ENCODE measurements around the gene SLC2A13. TPM values are rescaled to one million over a fixed set of nuclear protein-coding genes. Genes with fewer than 3 reads are reported as not detected.
A peak's percentile ranks its signal among the peaks of the same experiment; 100 is the strongest.

SLC2A13 gene
- total and polyA plus RNA-seq, 4 donors = 3.2 to 21.4 (median 7.4) TPM

- ATAC-seq (ENCODE audit: insufficient read depth, low FRiP score) (no peak), DNase-seq (no peak)
- WGBS, 2 donors = 95% methylated on average over 3 of the region's 3 CpGs
- Histone ChIP-seq H3K9ac (ENCODE audit: insufficient read depth in 1 of 2, low read length in 2 of 2) (no peak overlapping the region), H3K9me3 (ENCODE audit: control insufficient read depth in 4 of 4, insufficient read depth in 3 of 4, low read length in 3 of 4) (no peaks in the 10 kb centered on the region), H3K36me3 (ENCODE audit: control insufficient read depth in 4 of 4, insufficient read depth in 4 of 4, low read length in 4 of 4) (peaks cover 0 to 3% (median 0%) of the 10 kb centered on the region in 4 donors), H3K27ac (ENCODE audit: low read depth in 1 of 2, low read length in 1 of 2) (peak overlapping the region in 1 of 2 donors; percentile 33), H3K4me3 (no peak overlapping the region), H3K27me3 (ENCODE audit: control insufficient read depth in 3 of 3, insufficient read depth in 3 of 3, low read length in 2 of 3) (no peaks in the 10 kb centered on the region), H3K4me1 (ENCODE audit: control insufficient read depth in 5 of 5, insufficient read depth in 5 of 5, low read length in 5 of 5) (no peaks in the 10 kb centered on the region)
- TF ChIP-seq, protein P1, sequence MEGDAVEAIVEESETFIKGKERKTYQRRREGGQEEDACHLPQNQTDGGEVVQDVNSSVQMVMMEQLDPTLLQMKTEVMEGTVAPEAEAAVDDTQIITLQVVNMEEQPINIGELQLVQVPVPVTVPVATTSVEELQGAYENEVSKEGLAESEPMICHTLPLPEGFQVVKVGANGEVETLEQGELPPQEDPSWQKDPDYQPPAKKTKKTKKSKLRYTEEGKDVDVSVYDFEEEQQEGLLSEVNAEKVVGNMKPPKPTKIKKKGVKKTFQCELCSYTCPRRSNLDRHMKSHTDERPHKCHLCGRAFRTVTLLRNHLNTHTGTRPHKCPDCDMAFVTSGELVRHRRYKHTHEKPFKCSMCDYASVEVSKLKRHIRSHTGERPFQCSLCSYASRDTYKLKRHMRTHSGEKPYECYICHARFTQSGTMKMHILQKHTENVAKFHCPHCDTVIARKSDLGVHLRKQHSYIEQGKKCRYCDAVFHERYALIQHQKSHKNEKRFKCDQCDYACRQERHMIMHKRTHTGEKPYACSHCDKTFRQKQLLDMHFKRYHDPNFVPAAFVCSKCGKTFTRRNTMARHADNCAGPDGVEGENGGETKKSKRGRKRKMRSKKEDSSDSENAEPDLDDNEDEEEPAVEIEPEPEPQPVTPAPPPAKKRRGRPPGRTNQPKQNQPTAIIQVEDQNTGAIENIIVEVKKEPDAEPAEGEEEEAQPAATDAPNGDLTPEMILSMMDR (IDR thresholded peaks at IDR 0.05; ENCODE audit: control extremely low read depth, extremely low read depth) = no peak
These were observed 233.5 kb downstream of the SLC2A13 start for GRCh38 chr12:39872425-39872824.

- no peaks in the 10 kb centered on the region for H3K9me3 ChIP-seq (ENCODE audit: control insufficient read depth in 4 of 4, insufficient read depth in 3 of 4, low read length in 3 of 4)
- 79 to 86% methylated on average over 1 of the region's 1 CpG for WGBS, 2 donors
- TF ChIP-seq, protein P1 (IDR thresholded peaks at IDR 0.05; ENCODE audit: control extremely low read depth, extremely low read depth) = no peak
- H3K9ac ChIP-seq (ENCODE audit: insufficient read depth in 1 of 2, low read length in 2 of 2) = no peak overlapping the region
- peaks cover 0 to 3% (median 0%) of the 10 kb centered on the region in 4 donors for H3K36me3 ChIP-seq (ENCODE audit: control insufficient read depth in 4 of 4, insufficient read depth in 4 of 4, low read length in 4 of 4)
- DNase-seq (no peak), ATAC-seq (ENCODE audit: insufficient read depth, low FRiP score) (no peak)
- no peak overlapping the region for H3K4me3 ChIP-seq
- no peaks in the 10 kb centered on the region for H3K27me3 ChIP-seq (ENCODE audit: control insufficient read depth in 3 of 3, insufficient read depth in 3 of 3, low read length in 2 of 3)
- H3K4me1 ChIP-seq (ENCODE audit: control insufficient read depth in 5 of 5, insufficient read depth in 5 of 5, low read length in 5 of 5) = no peaks in the 10 kb centered on the region
- H3K27ac ChIP-seq (ENCODE audit: low read depth in 1 of 2, low read length in 1 of 2) = no peak overlapping the region
These were observed 237.6 kb downstream of the SLC2A13 start for GRCh38 chr12:39868328-39868725.

DNA sequence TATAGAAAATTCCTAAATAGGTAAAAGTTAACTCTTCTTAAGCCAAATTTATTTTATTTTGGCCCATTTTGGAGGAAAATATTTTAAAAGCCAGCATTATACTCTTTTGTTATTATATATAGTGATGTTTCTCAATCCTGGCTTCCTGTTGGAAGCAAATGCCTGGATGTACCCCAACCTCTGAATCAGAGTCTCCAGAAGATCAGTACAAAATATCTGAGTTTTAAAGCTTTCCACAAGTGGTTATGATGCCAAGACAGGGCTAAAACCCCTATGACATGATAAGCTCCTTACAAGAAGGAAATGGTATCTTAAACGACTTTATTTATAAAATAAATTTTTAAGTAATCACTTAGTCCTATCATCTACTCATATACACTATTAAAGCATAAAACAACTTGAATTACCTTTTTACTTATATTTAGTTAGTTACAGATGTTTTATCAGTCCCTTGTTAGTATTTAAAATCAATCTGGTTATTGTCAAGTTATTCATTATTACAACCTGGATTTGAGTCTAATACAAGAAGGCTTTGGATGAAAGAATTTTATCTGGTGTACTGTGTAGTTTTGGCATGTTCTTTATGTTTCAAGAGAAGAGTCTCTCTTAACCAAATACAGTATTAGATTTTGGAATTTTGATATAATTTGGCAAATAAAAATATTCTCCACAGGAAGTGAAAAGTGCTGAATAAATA, 238.1 kb downstream of the SLC2A13 start:
- Histone ChIP-seq H3K9me3 (ENCODE audit: control insufficient read depth in 4 of 4, insufficient read depth in 3 of 4, low read length in 3 of 4) (no peaks in the 10 kb centered on the region), H3K36me3 (ENCODE audit: control insufficient read depth in 4 of 4, insufficient read depth in 4 of 4, low read length in 4 of 4) (peaks cover 0 to 3% (median 0%) of the 10 kb centered on the region in 4 donors), H3K27ac (ENCODE audit: low read depth in 1 of 2, low read length in 1 of 2) (no peak overlapping the region), H3K27me3 (ENCODE audit: control insufficient read depth in 3 of 3, insufficient read depth in 3 of 3, low read length in 2 of 3) (no peaks in the 10 kb centered on the region), H3K4me3 (no peak overlapping the region), H3K9ac (ENCODE audit: insufficient read depth in 1 of 2, low read length in 2 of 2) (no peak overlapping the region), H3K4me1 (ENCODE audit: control insufficient read depth in 5 of 5, insufficient read depth in 5 of 5, low read length in 5 of 5) (no peaks in the 10 kb centered on the region)
- ATAC-seq (ENCODE audit: insufficient read depth, low FRiP score) (no peak), DNase-seq (no peak)
- TF ChIP-seq, protein P1 (IDR thresholded peaks at IDR 0.05; ENCODE audit: control extremely low read depth, extremely low read depth) = no peak
- WGBS, 2 donors = 77 to 78% methylated on average over 1 of the region's 1 CpG

Measured in lung (tissue), 12 donors.